Heart right ventricle (tissue), 16 donors: Measurements from ENCODE around the gene PEX26. TPM values are rescaled to one million over a fixed set of nuclear protein-coding genes. Genes with fewer than 3 reads are reported as not detected.
A peak's percentile ranks its signal among the peaks of the same experiment; 100 is the strongest.

Experiments
- ATAC-seq, 8 donors: fragments of 200-7000 bp; cut with Tn5 transposase; one replicate each; pipeline ENCODE4 v1.9.1; 2020; ENCODE audit warnings: mild to moderate bottlenecking in 8 of 8, moderate library complexity in 8 of 8, moderate number of reproducible peaks in 1 of 8
- DNase-seq, 2 donors: peaks; one replicate each; pipeline ENCODE4 v3.0.0-alpha.2; 2020
- H3K27ac ChIP-seq, 10 donors: fragments of 200-600 bp; sonication (generic) in 2 of 10; one replicate each; pipeline versions ENCODE4 v1.5.0 to v1.8.0; 2020 to 2022; ENCODE audit warnings: mild to moderate bottlenecking in 3 of 10
- H3K27me3 ChIP-seq, 7 donors: fragments of 200-600 bp; one replicate each; pipeline ENCODE4 v1.8.0; 2021 to 2022; ENCODE audit warnings: mild to moderate bottlenecking in 2 of 7
- H3K36me3 ChIP-seq, 9 donors: fragments of 200-600 bp; sonication (generic) in 1 of 9; one replicate each; pipeline versions ENCODE4 v1.5.0 to v1.8.0; 2020 to 2022; ENCODE audit warnings: mild to moderate bottlenecking in 2 of 9
- H3K4me1 ChIP-seq, 9 donors: fragments of 200-600 bp; sonication (generic) in 1 of 9; one replicate each; pipeline versions ENCODE4 v1.5.0 to v1.8.0; 2020 to 2022; ENCODE audit warnings: mild to moderate bottlenecking in 4 of 9
- H3K4me3 ChIP-seq, 10 donors: fragments of 200-600 bp; sonication (generic) in 2 of 10; one replicate each; pipeline versions ENCODE4 v1.5.0 to v1.8.0; 2020 to 2022; ENCODE audit warnings: mild to moderate bottlenecking in 7 of 10, moderate library complexity in 2 of 10
- H3K9me3 ChIP-seq, 11 donors: fragments of 200-600 bp in 10 of 11; sonication (generic) in 2 of 11; one replicate each; pipeline versions ENCODE4 v1.5.0 to v1.8.0; 2013 to 2022; ENCODE audit warnings: mild to moderate bottlenecking in 2 of 11, control low read depth in 1 of 11, moderate library complexity in 1 of 11
- WGBS, 2 donors: extraction: QIAGEN DNeasy Blood & Tissue Kit; methylation state at CpG; one replicate each; pipeline ENCODE4 v1.1.7; 2013; ENCODE audit warnings: inconsistent platforms in 1 of 2; 5-methylcytosine and 5-hydroxymethylcytosine counted together
- intact Hi-C, 10 donors: fragments of 100-400 bp; cut with DNase I; formaldehyde crosslinking; loops; one replicate each; pipeline versions ENCODE4 v1.11.1 to v1.14.2; 2022
- polyA plus RNA-seq, 2 donors: library from polyadenylated mRNA; stranded (reverse); fragments of 200-250 nt; gene quantifications; one replicate each; pipeline ENCODE4 v1.2.3, GENCODE V29; 2013
- total RNA-seq, 10 donors: library from RNA; stranded (reverse); fragmentation: NEBNext Ultra II Directional in 3 of 10; extraction: Animal tissue kit (Norgen Biotek cat#: 25700) in 3 of 10; gene quantifications; one replicate each; pipeline versions ENCODE4 v1.2.1 to v1.2.4, GENCODE V29; 2021 to 2023
- TF ChIP-seq, protein P1 (sequence below), 9 donors: fragments of 200-600 bp; sonication (generic) in 2 of 9; IDR thresholded peaks; one replicate each; pipeline versions ENCODE4 v1.5.0 to v1.8.0; 2021 to 2022; ENCODE audit warnings: antibody characterized with exemption in 9 of 9, mild to moderate bottlenecking in 5 of 9, moderate library complexity in 1 of 9
- donor health status: Arrhythmogenic right ventricular cardiomyopathy.
- donor health status: ischemic (EF 13 %, LVEDD 7.1; RV severe dilation, severe dysfunction).
- donor health status: healthy with polysubstance abuse.
- donor health status: DM: no; HTN: yes; CAD: no.
- donor health status: DM: no; HTN: no; CAD: no.
- donor health status: ischemic (EF 25% LVEDD 6.9; RV normal size, moderate dysfunction).
- donor health status: ischemic (EF 25% LVEDD 5.7; RV mildly dilated, moderate dysfunction).
- donor health status: healthy.
- donor health status: DM: yes; HTN: yes; CAD: no.
- donor health status: Ischemic cardiomyopathy.
- donor health status: ischemic (EF 35%, LVEDD 5.7; RV mildly dilated, moderate dysfunction).
- donor health status: nonischemic (EF 11% LVEDD 7.7; RV severe dilation, severe dysfunction).
- donor health status: DM: yes; HTN: yes; CAD: no.
- donor health status: PGD.
- donor health status: ischemic (EF 29% LVEDD 5.4; RV normal size, mild dysfunction).
- donor health status: nonischemic (EF 23%, LVEDD 6.1; RV moderate dilation, normal function).

The PEX26 gene
- total and polyA plus RNA-seq, 12 donors = 8.3 to 27.1 (median 20.2) TPM

DNA sequence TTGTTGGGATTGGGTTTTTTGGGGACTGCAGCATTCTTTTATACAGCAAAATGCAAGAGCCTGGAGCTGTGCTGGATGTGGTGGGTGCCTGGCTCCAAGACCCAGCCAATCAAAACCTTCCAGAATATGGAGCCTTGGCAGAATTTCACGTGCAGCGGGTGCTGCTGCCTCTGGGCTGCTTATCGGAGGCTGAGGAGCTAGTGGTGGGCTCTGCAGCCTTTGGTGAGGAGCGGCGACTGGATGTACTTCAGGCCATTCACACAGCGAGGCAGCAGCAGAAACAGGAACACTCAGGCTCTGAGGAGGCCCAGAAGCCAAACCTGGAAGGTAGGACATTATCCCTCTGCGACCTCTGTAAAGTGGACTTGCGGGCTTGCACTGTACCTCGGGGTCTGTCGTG lies 5.6 kb downstream of the PEX26 start:
- ATAC-seq (no peak), DNase-seq (no peak)
- Histone ChIP-seq H3K9me3 (no peaks in the 10 kb centered on the region), H3K27me3 (no peaks in the 10 kb centered on the region), H3K4me3 (no peak overlapping the region), H3K4me1 (peaks cover 0 to 17% (median 11%) of the 10 kb centered on the region in 9 donors), H3K36me3 (peaks cover 7 to 92% (median 55%) of the 10 kb centered on the region in 9 donors), H3K27ac (no peak overlapping the region)
- 93 to 96% methylated on average over 10 of the region's 10 CpGs for WGBS, 2 donors
- TF ChIP-seq, protein P1, sequence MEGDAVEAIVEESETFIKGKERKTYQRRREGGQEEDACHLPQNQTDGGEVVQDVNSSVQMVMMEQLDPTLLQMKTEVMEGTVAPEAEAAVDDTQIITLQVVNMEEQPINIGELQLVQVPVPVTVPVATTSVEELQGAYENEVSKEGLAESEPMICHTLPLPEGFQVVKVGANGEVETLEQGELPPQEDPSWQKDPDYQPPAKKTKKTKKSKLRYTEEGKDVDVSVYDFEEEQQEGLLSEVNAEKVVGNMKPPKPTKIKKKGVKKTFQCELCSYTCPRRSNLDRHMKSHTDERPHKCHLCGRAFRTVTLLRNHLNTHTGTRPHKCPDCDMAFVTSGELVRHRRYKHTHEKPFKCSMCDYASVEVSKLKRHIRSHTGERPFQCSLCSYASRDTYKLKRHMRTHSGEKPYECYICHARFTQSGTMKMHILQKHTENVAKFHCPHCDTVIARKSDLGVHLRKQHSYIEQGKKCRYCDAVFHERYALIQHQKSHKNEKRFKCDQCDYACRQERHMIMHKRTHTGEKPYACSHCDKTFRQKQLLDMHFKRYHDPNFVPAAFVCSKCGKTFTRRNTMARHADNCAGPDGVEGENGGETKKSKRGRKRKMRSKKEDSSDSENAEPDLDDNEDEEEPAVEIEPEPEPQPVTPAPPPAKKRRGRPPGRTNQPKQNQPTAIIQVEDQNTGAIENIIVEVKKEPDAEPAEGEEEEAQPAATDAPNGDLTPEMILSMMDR (IDR thresholded peaks at IDR 0.05) = no peak
- intact Hi-C loops = loop anchor here in 1 of 10 donors (10.0 kb wide), 1 partner anchor 329 kb away; no protein-coding TSS in a partner anchor

DNA sequence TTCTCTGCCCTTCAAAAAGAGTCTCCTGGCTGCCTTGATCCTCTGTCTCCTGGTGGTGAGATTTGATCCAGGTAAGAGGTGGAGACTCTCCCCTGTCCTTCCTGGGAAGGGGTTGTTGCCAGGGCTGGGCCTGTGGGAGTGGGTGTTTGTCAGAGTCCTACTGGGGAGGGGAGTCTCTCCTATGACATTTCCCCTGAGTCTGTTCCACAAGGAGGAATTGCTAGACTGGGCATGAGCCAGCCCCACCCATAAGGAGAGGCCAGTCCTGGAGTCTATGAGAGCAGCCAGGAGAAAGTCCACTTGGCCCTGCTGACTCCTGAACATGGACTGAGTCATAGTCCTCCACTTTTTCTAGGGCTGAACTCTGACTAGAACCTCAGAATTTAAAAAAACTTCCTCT lies 7.4 kb downstream of the PEX26 start:
- TF ChIP-seq, protein P1 (IDR thresholded peaks at IDR 0.05) = no peak
- DNase-seq (no peak), ATAC-seq (peak in 2 of 8 donors; percentile 27 to 31)
- intact Hi-C loops = loop anchor here in 1 of 10 donors (10.0 kb wide), 1 partner anchor 330 kb away; no protein-coding TSS in a partner anchor
- H3K4me3 ChIP-seq = no peak overlapping the region
- no peaks in the 10 kb centered on the region for H3K9me3 ChIP-seq
- peaks cover 0 to 14% (median 0%) of the 10 kb centered on the region in 9 donors for H3K4me1 ChIP-seq
- H3K36me3 ChIP-seq = peaks cover 7 to 100% (median 57%) of the 10 kb centered on the region in 9 donors
- H3K27ac ChIP-seq = no peak overlapping the region
- no peaks in the 10 kb centered on the region for H3K27me3 ChIP-seq

DNA sequence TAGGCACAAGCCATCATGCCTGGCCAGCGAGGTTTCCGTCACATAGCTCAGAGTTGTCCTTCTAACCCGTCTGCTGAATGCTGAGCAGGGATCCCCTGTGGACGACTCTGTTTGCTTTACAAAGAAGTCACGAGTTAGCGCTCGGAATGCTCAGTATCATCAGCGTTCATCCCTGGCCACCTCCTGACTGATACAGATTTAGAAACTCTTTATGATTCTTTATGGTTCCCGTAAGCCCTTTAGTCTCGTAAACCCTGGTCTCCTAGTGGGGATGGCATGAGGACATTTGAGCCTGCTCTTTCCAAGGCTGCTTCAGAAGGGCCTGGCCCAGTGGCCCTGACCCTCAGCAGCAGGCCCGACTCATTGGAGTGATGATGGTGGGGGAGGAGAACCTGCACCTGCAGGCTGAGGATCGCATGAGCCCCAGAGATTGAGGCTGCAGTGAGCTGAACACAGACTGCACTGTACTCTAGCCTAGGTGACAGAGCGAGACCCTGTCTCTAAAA lies 9.6 kb downstream of the PEX26 start:
- ATAC-seq = no peak
- Histone ChIP-seq H3K27ac (no peak overlapping the region), H3K27me3 (no peaks in the 10 kb centered on the region), H3K36me3 (peaks cover 3 to 85% (median 43%) of the 10 kb centered on the region in 9 donors), H3K4me1 (peaks cover 0 to 27% (median 15%) of the 10 kb centered on the region in 9 donors), H3K4me3 (no peak overlapping the region), H3K9me3 (no peaks in the 10 kb centered on the region)
- intact Hi-C loops = loop anchor here in 1 of 10 donors (10.0 kb wide), 1 partner anchor 333 kb away; no protein-coding TSS in a partner anchor
- 78 to 82% methylated on average over 13 of the region's 13 CpGs for WGBS, 2 donors
- no peak for DNase-seq
- TF ChIP-seq, protein P1 (IDR thresholded peaks at IDR 0.05) = no peak

DNA sequence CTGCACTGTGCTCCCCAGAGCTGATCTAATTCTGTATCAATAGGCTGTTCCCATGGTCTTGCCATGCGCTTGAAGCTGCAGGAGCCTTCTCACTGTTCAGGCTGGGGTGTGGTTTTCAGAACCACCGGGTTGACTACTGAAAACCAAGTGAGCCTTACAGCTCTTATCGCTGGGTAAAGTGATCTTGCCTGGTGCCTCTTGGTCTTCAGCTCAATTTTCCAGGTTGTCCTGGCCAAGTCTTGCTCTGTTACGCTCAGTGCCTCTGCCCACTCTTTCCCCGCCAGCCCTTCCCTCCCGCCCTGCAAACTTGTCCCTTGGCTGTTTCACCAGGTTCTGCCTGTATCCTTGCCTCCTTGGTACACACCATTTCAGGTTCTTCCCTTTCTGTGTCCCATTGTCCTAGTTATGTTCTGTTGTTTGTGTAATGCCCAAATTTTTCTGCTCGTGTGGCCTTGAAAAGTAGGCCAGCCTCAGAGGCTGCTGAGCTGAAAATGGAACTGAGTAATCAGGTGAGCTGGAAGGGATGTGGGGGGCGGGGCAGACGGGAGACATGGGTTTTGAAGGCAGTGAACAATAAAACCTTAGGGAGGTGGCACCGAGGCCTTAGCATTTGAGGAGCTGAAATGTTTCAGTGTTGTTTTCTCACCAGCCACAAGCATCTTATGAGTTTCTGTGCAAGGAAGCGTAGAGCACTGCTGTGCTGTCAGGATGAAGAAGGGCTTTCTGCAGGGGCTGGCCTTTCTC lies 11.2 kb downstream of the PEX26 start:
- Histone ChIP-seq H3K4me3 (no peak overlapping the region), H3K27ac (peak overlapping the region in 2 of 10 donors; percentile 4 to 53), H3K9me3 (no peaks in the 10 kb centered on the region), H3K4me1 (peaks cover 0 to 37% (median 21%) of the 10 kb centered on the region in 9 donors), H3K27me3 (no peaks in the 10 kb centered on the region), H3K36me3 (peaks cover 3 to 69% (median 28%) of the 10 kb centered on the region in 9 donors)
- ATAC-seq (no peak), DNase-seq (no peak)
- intact Hi-C loops = loop anchor here in 1 of 10 donors (10.0 kb wide), 1 partner anchor 334 kb away; no protein-coding TSS in a partner anchor
- TF ChIP-seq, protein P1 (IDR thresholded peaks at IDR 0.05) = no peak
- WGBS, 2 donors = 80 to 86% methylated on average over 11 of the region's 11 CpGs
